Calu3 (cell line): ENCODE data around the gene RACGAP1. TPM values are rescaled to one million over a fixed set of nuclear protein-coding genes. Genes with fewer than 3 reads are reported as not detected.

ENCODE experiments used
- BruUV-seq: library from RNA; stranded (reverse); fragments of 400-500 nt; replicated peaks from 2 replicates; lab custom pipeline; 2021; lab: Mats Ljungman, UMichigan
- CTCF ChIA-PET: fragments of 300-600 bp; sonication (Branson Sonifier 250); formaldehyde crosslinking; loops from one replicate; lab custom pipeline; 2022; ENCODE audit warnings: antibody characterized with exemption; lab: Charles Lee
- DNase-seq: peaks from one replicate; pipeline ENCODE4 v3.0.0; 2022
- H3K27ac Mint-ChIP-seq: one replicate; pipeline ENCODE4 v1.8.0; 2022; ENCODE audit warnings: mixed read lengths; ENCODE audit not compliant: unreplicated experiment
- H3K27me3 Mint-ChIP-seq: one replicate; pipeline ENCODE4 v1.8.0; 2022; ENCODE audit warnings: mixed read lengths; ENCODE audit not compliant: unreplicated experiment
- H3K36me3 Mint-ChIP-seq: one replicate; pipeline ENCODE4 v1.8.0; 2022; ENCODE audit warnings: mild to moderate bottlenecking, moderate library complexity, mixed read lengths; ENCODE audit not compliant: insufficient read depth, unreplicated experiment
- H3K4me1 Mint-ChIP-seq: one replicate; pipeline ENCODE4 v1.8.0; 2022; ENCODE audit warnings: mild to moderate bottlenecking, low read depth, mixed read lengths; ENCODE audit not compliant: unreplicated experiment
- H3K4me3 Mint-ChIP-seq: one replicate; pipeline ENCODE4 v1.8.0; 2022; ENCODE audit warnings: mild to moderate bottlenecking, low read depth, moderate library complexity, mixed read lengths; ENCODE audit not compliant: unreplicated experiment
- H3K9me3 Mint-ChIP-seq: one replicate; pipeline ENCODE4 v1.8.0; 2022; ENCODE audit warnings: low read depth, mixed read lengths; ENCODE audit not compliant: unreplicated experiment
- intact Hi-C: fragments of 100-400 bp; cut with micrococcal nuclease; formaldehyde crosslinking; loops from one replicate; pipeline ENCODE4 v1.10.0; 2022; ENCODE audit not compliant: unreplicated experiment
- total RNA-seq: library from RNA; stranded (reverse); gene quantifications from 2 replicates; pipeline ENCODE4 v1.2.3, GENCODE V29; 2022
- TF ChIP-seq, protein P1 (sequence below): fragments of 200-600 bp; IDR thresholded peaks from one replicate; pipeline ENCODE4 v1.8.0; 2022; ENCODE audit warnings: antibody characterized with exemption; ENCODE audit not compliant: unreplicated experiment

Gene RACGAP1
- total RNA-seq, 1 experiment from 2014 or later, result 62.0 TPM

- TF ChIP-seq, protein P1, sequence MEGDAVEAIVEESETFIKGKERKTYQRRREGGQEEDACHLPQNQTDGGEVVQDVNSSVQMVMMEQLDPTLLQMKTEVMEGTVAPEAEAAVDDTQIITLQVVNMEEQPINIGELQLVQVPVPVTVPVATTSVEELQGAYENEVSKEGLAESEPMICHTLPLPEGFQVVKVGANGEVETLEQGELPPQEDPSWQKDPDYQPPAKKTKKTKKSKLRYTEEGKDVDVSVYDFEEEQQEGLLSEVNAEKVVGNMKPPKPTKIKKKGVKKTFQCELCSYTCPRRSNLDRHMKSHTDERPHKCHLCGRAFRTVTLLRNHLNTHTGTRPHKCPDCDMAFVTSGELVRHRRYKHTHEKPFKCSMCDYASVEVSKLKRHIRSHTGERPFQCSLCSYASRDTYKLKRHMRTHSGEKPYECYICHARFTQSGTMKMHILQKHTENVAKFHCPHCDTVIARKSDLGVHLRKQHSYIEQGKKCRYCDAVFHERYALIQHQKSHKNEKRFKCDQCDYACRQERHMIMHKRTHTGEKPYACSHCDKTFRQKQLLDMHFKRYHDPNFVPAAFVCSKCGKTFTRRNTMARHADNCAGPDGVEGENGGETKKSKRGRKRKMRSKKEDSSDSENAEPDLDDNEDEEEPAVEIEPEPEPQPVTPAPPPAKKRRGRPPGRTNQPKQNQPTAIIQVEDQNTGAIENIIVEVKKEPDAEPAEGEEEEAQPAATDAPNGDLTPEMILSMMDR, result no peak
- no peak for DNase-seq
- CTCF ChIA-PET, result interaction anchor here (0.7 to 2.3 kb wide), 10 partner anchors 23 to 113 kb away, joined by 3 to 25 read pairs (median 4); no protein-coding TSS in a partner anchor
- Mint-ChIP-seq H3K4me1 (peaks cover 21% of the 10 kb centered on the region), H3K27me3 (no peaks in the 10 kb centered on the region), H3K4me3 (peak overlapping the region; percentile 41), H3K36me3 (peaks cover 8% of the 10 kb centered on the region), H3K9me3 (no peaks in the 10 kb centered on the region), H3K27ac (no peak overlapping the region)
- no TSS peak for BruUV-seq
- intact Hi-C loops, result loop anchor here (2.0 to 5.0 kb wide), 2 partner anchors 89 to 103 kb away; partner anchors contain the start of gene ASIC1
These were observed 57.5 kb downstream of the RACGAP1 start for GRCh38 chr12:49967777-49968250.

DNA sequence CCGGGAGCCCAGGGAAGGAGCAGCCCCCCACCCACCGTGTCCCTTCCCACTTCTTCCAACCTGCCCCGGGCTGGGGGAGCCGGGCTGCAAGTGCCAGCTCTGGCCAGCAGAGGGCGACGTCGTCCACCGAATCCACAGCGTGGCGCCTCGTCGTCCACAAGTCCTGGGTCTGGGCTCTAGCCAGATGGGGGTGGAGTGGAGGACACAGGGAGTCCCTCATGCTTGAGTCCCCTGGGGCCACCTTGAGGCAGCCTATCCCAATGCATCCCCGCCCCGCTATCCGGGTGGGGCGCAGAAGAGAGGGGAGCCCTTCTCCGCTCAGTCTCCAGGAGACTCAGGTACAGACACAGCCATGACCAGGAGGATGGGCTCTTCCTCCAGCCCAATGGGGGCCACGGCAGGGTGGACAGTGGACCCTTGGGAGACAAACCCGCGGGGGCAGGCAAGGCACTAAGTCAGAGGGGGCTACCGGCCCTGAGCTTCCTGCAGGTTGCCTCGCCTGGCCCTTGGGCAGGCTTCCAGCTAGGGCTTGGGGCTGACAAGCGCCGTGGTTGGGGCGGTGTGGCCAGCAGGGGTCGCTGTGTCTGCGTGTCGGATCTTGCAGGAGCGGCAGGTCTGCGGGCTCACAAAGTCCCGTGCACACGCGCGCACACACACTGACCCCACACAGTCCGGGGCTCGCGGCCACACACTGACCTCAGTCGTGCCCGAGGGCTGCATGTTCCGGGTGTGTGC is 58.1 kb downstream of the RACGAP1 start:
- TF ChIP-seq, protein P1, result peak; percentile 77
- Mint-ChIP-seq H3K27me3 (no peaks in the 10 kb centered on the region), H3K9me3 (no peaks in the 10 kb centered on the region), H3K36me3 (peaks cover 14% of the 10 kb centered on the region), H3K27ac (peak overlapping the region; percentile 68), H3K4me1 (peaks cover 27% of the 10 kb centered on the region), H3K4me3 (peak overlapping the region; percentile 41)
- BruUV-seq, result no TSS peak
- CTCF ChIA-PET, result interaction anchor here (0.5 to 2.3 kb wide), 14 partner anchors 13 to 196 kb away, joined by 3 to 25 read pairs (median 4); no protein-coding TSS in a partner anchor
- intact Hi-C loops, result loop anchor here (2.0 to 5.0 kb wide), 2 partner anchors 90 to 104 kb away; partner anchors contain the start of gene ASIC1
- peak; percentile 86 for DNase-seq

GRCh38 chr12:49966511-49967041 is 58.7 kb downstream of the RACGAP1 start:
- DNase-seq, result no peak
- CTCF ChIA-PET, result interaction anchor here (0.5 to 2.3 kb wide), 11 partner anchors 13 to 195 kb away, joined by 3 to 25 read pairs (median 4); no protein-coding TSS in a partner anchor
- BruUV-seq, result no TSS peak
- no peaks in the 10 kb centered on the region for H3K9me3 Mint-ChIP-seq
- peaks cover 29% of the 10 kb centered on the region for H3K4me1 Mint-ChIP-seq
- peak overlapping the region; percentile 68 for H3K27ac Mint-ChIP-seq
- intact Hi-C loops, result loop anchor here (2.0 to 5.0 kb wide), 2 partner anchors 91 to 104 kb away; partner anchors contain the start of gene ASIC1
- H3K27me3 Mint-ChIP-seq, result no peaks in the 10 kb centered on the region
- peaks cover 18% of the 10 kb centered on the region for H3K36me3 Mint-ChIP-seq
- TF ChIP-seq, protein P1, result no peak
- peak overlapping the region; percentile 41 for H3K4me3 Mint-ChIP-seq

DNA sequence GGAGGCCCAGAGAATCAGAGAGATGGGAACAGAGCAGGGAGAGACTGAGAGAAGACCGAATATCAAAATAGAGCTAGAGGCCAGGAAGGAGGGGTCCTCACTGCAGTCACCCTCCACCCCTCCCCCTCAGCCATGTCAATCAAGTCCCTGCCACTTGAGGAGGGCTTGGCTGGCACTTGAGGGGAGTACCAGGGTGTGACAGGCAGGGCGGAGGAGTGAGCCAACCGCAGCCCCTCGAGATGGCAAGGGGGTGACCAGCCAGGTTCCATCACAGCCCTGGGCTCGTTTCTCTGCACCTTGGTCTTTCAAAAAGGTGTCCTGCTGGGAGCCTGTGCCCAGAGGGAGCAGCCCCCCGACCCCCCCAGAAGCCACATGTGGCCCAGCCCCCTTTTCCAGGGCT is 59.5 kb downstream of the RACGAP1 start:
- H3K27me3 Mint-ChIP-seq, result peaks cover 3% of the 10 kb centered on the region
- H3K36me3 Mint-ChIP-seq, result peaks cover 20% of the 10 kb centered on the region
- intact Hi-C loops, result loop anchor here (2.0 to 5.0 kb wide), 2 partner anchors 91 to 105 kb away; partner anchors contain the start of gene ASIC1
- DNase-seq, result no peak
- peaks cover 31% of the 10 kb centered on the region for H3K4me1 Mint-ChIP-seq
- CTCF ChIA-PET, result interaction anchor here (0.5 to 2.2 kb wide), 3 partner anchors 21 to 105 kb away, joined by 3 to 15 read pairs (median 4); no protein-coding TSS in a partner anchor
- no TSS peak for BruUV-seq
- H3K27ac Mint-ChIP-seq, result no peak overlapping the region
- no peaks in the 10 kb centered on the region for H3K9me3 Mint-ChIP-seq
- H3K4me3 Mint-ChIP-seq, result no peak overlapping the region
- TF ChIP-seq, protein P1, result no peak
